Neuronal stem cell (in vitro differentiated cells): Measurements from ENCODE around the gene BEAN1.
A peak's percentile ranks its signal among the peaks of the same experiment; 100 is the strongest.

ENCODE experiments used
- DNase-seq: peaks from one replicate; pipeline ENCODE4 v3.0.0-alpha.2; 2013; ENCODE audit warnings: low spot score
- H2AFZ ChIP-seq: one replicate; pipeline ENCODE4 v1.6.1; 2013; ENCODE audit warnings: mild to moderate bottlenecking, low read length, inconsistent platforms
- H2AK5ac ChIP-seq: 2 replicates; pipeline ENCODE4 v1.6.1; 2013; ENCODE audit warnings: low read depth, mild to moderate bottlenecking, inconsistent platforms, low read length, moderate library complexity, mixed read lengths
- H2BK120ac ChIP-seq: 2 replicates; pipeline ENCODE4 v1.6.1; 2013; ENCODE audit warnings: low read depth, mild to moderate bottlenecking, inconsistent platforms, low read length, moderate library complexity, mixed read lengths
- H2BK12ac ChIP-seq: one replicate; pipeline ENCODE4 v1.6.1; 2013; ENCODE audit warnings: low read length, inconsistent platforms
- H2BK15ac ChIP-seq: 2 replicates; pipeline ENCODE4 v1.6.1; 2013; ENCODE audit warnings: mild to moderate bottlenecking, low read length, inconsistent platforms, mixed read lengths
- H2BK5ac ChIP-seq: one replicate; pipeline ENCODE4 v1.6.1; 2013; ENCODE audit warnings: inconsistent platforms, mild to moderate bottlenecking, low read length, moderate library complexity
- H3K14ac ChIP-seq: one replicate; pipeline ENCODE4 v1.6.1; 2013; ENCODE audit warnings: low read length, inconsistent platforms
- H3K18ac ChIP-seq: 2 replicates; pipeline ENCODE4 v1.6.1; 2013; ENCODE audit warnings: low read length, inconsistent platforms
- H3K23ac ChIP-seq: 2 replicates; pipeline ENCODE4 v1.6.1; 2013; ENCODE audit warnings: low read depth, mild to moderate bottlenecking, mixed read lengths, low read length, inconsistent platforms; ENCODE audit not compliant: poor library complexity
- H3K27ac ChIP-seq: replicated peaks from 3 replicates; pipeline ENCODE4 v1.5.1; 2013; ENCODE audit warnings: low read length, inconsistent platforms
- H3K27me3 ChIP-seq, 3 experiments: 2 replicates each; pipeline ENCODE4 v1.6.1; 2013; ENCODE audit warnings: low read length in 3 of 3, mild to moderate bottlenecking in 2 of 3, inconsistent platforms in 1 of 3, low read depth in 1 of 3, mixed read lengths in 1 of 3, moderate library complexity in 1 of 3; ENCODE audit not compliant: control insufficient read depth in 3 of 3, insufficient read depth in 3 of 3
- H3K36me3 ChIP-seq, 2 donors: replicated peaks in 1 of 2; 2 replicates each; pipeline ENCODE4 v1.6.1; 2013; ENCODE audit warnings: low read length in 2 of 2; ENCODE audit not compliant: control insufficient read depth in 2 of 2, insufficient read depth in 2 of 2
- H3K4ac ChIP-seq: 2 replicates; pipeline ENCODE4 v1.6.1; 2013; ENCODE audit warnings: inconsistent platforms, mild to moderate bottlenecking, low read length, moderate library complexity
- H3K4me1 ChIP-seq, 2 donors: 1 replicate in 1 of 2; 2 replicates in 1 of 2; pipeline ENCODE4 v1.6.1; 2013; ENCODE audit warnings: low read length in 2 of 2, low read depth in 1 of 2; ENCODE audit not compliant: control insufficient read depth in 2 of 2, insufficient read depth in 1 of 2
- H3K4me2 ChIP-seq: one replicate; pipeline ENCODE4 v1.6.1; 2013; ENCODE audit warnings: mild to moderate bottlenecking, low read length, inconsistent platforms; ENCODE audit not compliant: insufficient read depth, poor library complexity, severe bottlenecking
- H3K4me3 ChIP-seq, 2 donors: 2 replicates each; pipeline ENCODE4 v1.5.1; 2013; ENCODE audit warnings: low read length in 2 of 2, mild to moderate bottlenecking in 2 of 2, inconsistent platforms in 1 of 2, moderate library complexity in 1 of 2
- H3K79me1 ChIP-seq: one replicate; pipeline ENCODE4 v1.6.1; 2013; ENCODE audit warnings: low read depth, mild to moderate bottlenecking, inconsistent platforms, low read length, moderate library complexity
- H3K9ac ChIP-seq: one replicate; pipeline ENCODE4 v1.6.1; 2013; ENCODE audit warnings: mild to moderate bottlenecking, low read depth, low read length, inconsistent platforms; ENCODE audit not compliant: poor library complexity
- H3K9me3 ChIP-seq, 2 donors: replicated peaks in 1 of 2; 2 replicates each; pipeline versions ENCODE3 to v1.6.1; 2013; ENCODE audit warnings: low read length in 2 of 2, mild to moderate bottlenecking in 2 of 2, inconsistent platforms in 1 of 2, low read depth in 1 of 2, mixed read lengths in 1 of 2, moderate library complexity in 1 of 2; ENCODE audit not compliant: control insufficient read depth in 2 of 2, insufficient read depth in 1 of 2
- H4K8ac ChIP-seq: one replicate; pipeline ENCODE4 v1.6.1; 2013; ENCODE audit warnings: low read depth, mild to moderate bottlenecking, inconsistent platforms, low read length, moderate library complexity
- H4K91ac ChIP-seq: one replicate; pipeline ENCODE4 v1.6.1; 2013; ENCODE audit warnings: low read length, low read depth, mild to moderate bottlenecking, inconsistent platforms; ENCODE audit not compliant: poor library complexity
- WGBS, 2 donors: extraction: QIAGEN DNeasy Blood & Tissue Kit; methylation state at CpG; one replicate each; pipeline ENCODE4 v1.1.7; 2013; ENCODE audit warnings: missing lambda C conversion rate in 2 of 2, mixed read lengths in 1 of 2; ENCODE audit not compliant: insufficient read length in 2 of 2, insufficient replicate concordance in 1 of 2; ENCODE audit errors: extremely low coverage in 2 of 2; 5-methylcytosine and 5-hydroxymethylcytosine counted together

BEAN1 gene

GRCh38 chr16:66508248-66508913, 81.3 kb downstream of the BEAN1 start:
- peaks cover 16 to 22% of the 10 kb centered on the region in 2 donors for H3K4me1 ChIP-seq

GRCh38 chr16:66508914-66509496, 81.9 kb downstream of the BEAN1 start:
- Histone ChIP-seq H4K91ac (no peak overlapping the region), H3K4ac (no peak overlapping the region), H3K79me1 (no peaks in the 10 kb centered on the region), H4K8ac (no peak overlapping the region), H3K9ac (no peak overlapping the region), H3K27ac (no peak overlapping the region), H2BK5ac (no peak overlapping the region), H3K18ac (no peak overlapping the region), H3K4me3 (peak overlapping the region in 1 of 2 donors; percentile 30), H3K23ac (no peak overlapping the region), H3K4me1 (peaks cover 16 to 22% of the 10 kb centered on the region in 2 donors), H2AFZ (no peak overlapping the region), H2BK15ac (no peak overlapping the region), H2BK120ac (no peak overlapping the region), H3K36me3 (peaks cover 2 to 39% of the 10 kb centered on the region in 2 donors), H2BK12ac (no peak overlapping the region), H2AK5ac (no peak overlapping the region), H3K9me3 (no peaks in the 10 kb centered on the region), H3K14ac (no peak overlapping the region), H3K4me2 (no peak overlapping the region), H3K27me3 (no peaks in the 10 kb centered on the region)
- no CpG with 5 or more reads among the region's 9 CpGs for WGBS, 2 donors
- DNase-seq, result no peak

More at GRCh38 chr16:66508248-66508913, 81.3 kb downstream of the BEAN1 start:
- no peaks in the 10 kb centered on the region for H3K9me3 ChIP-seq
- peak overlapping the region in 1 of 2 donors; percentile 30 for H3K4me3 ChIP-seq
- H2BK12ac ChIP-seq, result no peak overlapping the region
- no peak overlapping the region for H3K23ac ChIP-seq
- no peak overlapping the region for H2BK5ac ChIP-seq
- no peak overlapping the region for H3K27ac ChIP-seq
- no peak overlapping the region for H3K14ac ChIP-seq
- H3K36me3 ChIP-seq, result peaks cover 2 to 34% of the 10 kb centered on the region in 2 donors
- no peak overlapping the region for H2BK120ac ChIP-seq
- no peak overlapping the region for H3K18ac ChIP-seq
- no peak for DNase-seq
- no peak overlapping the region for H4K8ac ChIP-seq
- no peak overlapping the region for H3K4me2 ChIP-seq
- no CpG with 5 or more reads among the region's 7 CpGs for WGBS, 2 donors
- no peak overlapping the region for H2AFZ ChIP-seq
- no peak overlapping the region for H3K9ac ChIP-seq
- no peak overlapping the region for H2AK5ac ChIP-seq
- H3K79me1 ChIP-seq, result no peaks in the 10 kb centered on the region
- no peak overlapping the region for H4K91ac ChIP-seq
- H3K27me3 ChIP-seq, result no peaks in the 10 kb centered on the region
- H2BK15ac ChIP-seq, result no peak overlapping the region
- no peak overlapping the region for H3K4ac ChIP-seq

- H2BK5ac ChIP-seq, result no peak overlapping the region
- H4K8ac ChIP-seq, result no peak overlapping the region
- no peak overlapping the region for H2BK120ac ChIP-seq
- peak overlapping the region; percentile 73 for H3K18ac ChIP-seq
- no CpG with 5 or more reads among the region's 5 CpGs for whole genome bisulfite sequencing, 2 donors
- no peaks in the 10 kb centered on the region for H3K27me3 ChIP-seq
- H4K91ac ChIP-seq, result no peak overlapping the region
- peak overlapping the region; percentile 42 for H3K14ac ChIP-seq
- H3K23ac ChIP-seq, result no peak overlapping the region
- H3K79me1 ChIP-seq, result no peaks in the 10 kb centered on the region
- no peak overlapping the region for H3K27ac ChIP-seq
- DNase-seq, result no peak
- H2AK5ac ChIP-seq, result no peak overlapping the region
- peak overlapping the region in 1 of 2 donors; percentile 65 for H3K4me3 ChIP-seq
- H3K4me2 ChIP-seq, result no peak overlapping the region
- H3K36me3 ChIP-seq, result peaks cover 2 to 39% of the 10 kb centered on the region in 2 donors
- H2AFZ ChIP-seq, result no peak overlapping the region
- no peak overlapping the region for H2BK15ac ChIP-seq
- peaks cover 16 to 22% of the 10 kb centered on the region in 2 donors for H3K4me1 ChIP-seq
- H3K4ac ChIP-seq, result no peak overlapping the region
- no peak overlapping the region for H2BK12ac ChIP-seq
- H3K9ac ChIP-seq, result peak overlapping the region; percentile 34
- no peaks in the 10 kb centered on the region for H3K9me3 ChIP-seq
Observed at GRCh38 chr16:66509576-66509975, 82.5 kb downstream of the BEAN1 start.

GRCh38 chr16:66510298-66510697, 83.2 kb downstream of the BEAN1 start:
- Histone ChIP-seq H2BK15ac (no peak overlapping the region), H3K9me3 (no peaks in the 10 kb centered on the region), H3K27me3 (no peaks in the 10 kb centered on the region), H2BK120ac (no peak overlapping the region), H2AK5ac (peak overlapping the region; percentile 49), H3K18ac (peak overlapping the region; percentile 40), H3K36me3 (peaks cover 2 to 40% of the 10 kb centered on the region in 2 donors), H3K4ac (no peak overlapping the region), H3K79me1 (no peaks in the 10 kb centered on the region), H3K14ac (no peak overlapping the region), H4K91ac (no peak overlapping the region), H3K4me3 (no peak overlapping the region), H2AFZ (no peak overlapping the region), H3K4me2 (no peak overlapping the region), H3K9ac (no peak overlapping the region), H3K27ac (no peak overlapping the region), H3K23ac (no peak overlapping the region), H3K4me1 (peaks cover 16 to 22% of the 10 kb centered on the region in 2 donors), H2BK12ac (no peak overlapping the region), H2BK5ac (no peak overlapping the region), H4K8ac (no peak overlapping the region)
- WGBS, 2 donors, result no CpG with 5 or more reads among the region's 5 CpGs
- DNase-seq, result no peak
